Heart left ventricle (tissue), 13 donors: ENCODE data around the gene GPATCH2L.

ENCODE experiments used
- CTCF ChIP-seq, 12 donors: fragments of 200-600 bp; sonication (generic) in 4 of 12; IDR thresholded peaks; one replicate each; pipeline versions ENCODE4 v1.5.0 to v1.8.0; 2018 to 2022; ENCODE audit warnings: antibody characterized with exemption in 12 of 12, mild to moderate bottlenecking in 5 of 12
- POLR2A ChIP-seq, 2 donors: fragments of 450-650 bp; IDR thresholded peaks; one replicate each; pipeline ENCODE4 v1.6.1; 2017; ENCODE audit warnings: antibody characterized with exemption in 2 of 2, mild to moderate bottlenecking in 2 of 2, moderate library complexity in 2 of 2
- donor health status: ischemic (EF 13 %, LVEDD 7.1; RV severe dilation, severe dysfunction).
- donor health status: DM: no; HTN: yes; CAD: no.
- donor health status: DM: no; HTN: no; CAD: no.
- donor health status: ischemic (EF 25% LVEDD 6.9; RV normal size, moderate dysfunction).
- donor health status: ischemic (EF 25% LVEDD 5.7; RV mildly dilated, moderate dysfunction).
- donor health status: ischemic (EF 35%, LVEDD 5.7; RV mildly dilated, moderate dysfunction).
- donor health status: nonischemic (EF 11% LVEDD 7.7; RV severe dilation, severe dysfunction).
- donor health status: DM: yes; HTN: yes; CAD: no.
- donor health status: PGD.
- donor health status: ischemic (EF 29% LVEDD 5.4; RV normal size, mild dysfunction).
- donor health status: nonischemic (EF 23%, LVEDD 6.1; RV moderate dilation, normal function).

- TF ChIP-seq POLR2A (IDR thresholded peaks at IDR 0.05) (no peak), CTCF (IDR thresholded peaks at IDR 0.05) (no peak)
These were observed 65.5 kb downstream of the GPATCH2L start for GRCh38 chr14:76217179-76217578.
